ENCODE data around the gene CCDC85C. TPM values are rescaled to one million over a fixed set of nuclear protein-coding genes. Genes with fewer than 3 reads are reported as not detected.

The CCDC85C gene
- total RNA-seq, 1 donor, result 11.2 TPM

GRCh38 chr14:99600232-99600888, 3.6 kb downstream of the CCDC85C start:
- no peak overlapping the region for H3K4me3 ChIP-seq (ENCODE audit: low read depth, low read length)
- DNase-seq (ENCODE audit: low read depth), result no peak
- TF ChIP-seq CTCF (IDR thresholded peaks at IDR 0.05; ENCODE audit: insufficient read depth, low read depth, low read length), result no peak

- TF ChIP-seq CTCF (IDR thresholded peaks at IDR 0.05; ENCODE audit: insufficient read depth, low read depth, low read length), result no peak
Observed at GRCh38 chr14:99599393-99599792, 4.6 kb downstream of the CCDC85C start.

GRCh38 chr14:99598774-99599173, 5.2 kb downstream of the CCDC85C start:
- DNase-seq (ENCODE audit: low read depth), result no peak
- no peak overlapping the region for H3K4me3 ChIP-seq (ENCODE audit: low read depth, low read length)
- no peak for TF ChIP-seq CTCF (IDR thresholded peaks at IDR 0.05; ENCODE audit: insufficient read depth, low read depth, low read length)

More at GRCh38 chr14:99599393-99599792, 4.6 kb downstream of the CCDC85C start:
- H3K4me3 ChIP-seq (ENCODE audit: low read depth, low read length), result no peak overlapping the region
- no peak for DNase-seq (ENCODE audit: low read depth)

- peak; percentile 75 for DNase-seq (ENCODE audit: low read depth)
- TF ChIP-seq CTCF (IDR thresholded peaks at IDR 0.05; ENCODE audit: insufficient read depth, low read depth, low read length), result no peak
- H3K4me3 ChIP-seq (ENCODE audit: low read depth, low read length), result no peak overlapping the region
Observed at GRCh38 chr14:99597911-99598600, 6.0 kb downstream of the CCDC85C start.

GRCh38 chr14:99596772-99597171, 7.2 kb downstream of the CCDC85C start:
- DNase-seq (ENCODE audit: low read depth), result no peak
- no peak overlapping the region for H3K4me3 ChIP-seq (ENCODE audit: low read depth, low read length)

GRCh38 chr14:99596071-99596627, 7.9 kb downstream of the CCDC85C start:
- no peak for DNase-seq (ENCODE audit: low read depth)
- no peak overlapping the region for H3K4me3 ChIP-seq (ENCODE audit: low read depth, low read length)
- TF ChIP-seq CTCF (IDR thresholded peaks at IDR 0.05; ENCODE audit: insufficient read depth, low read depth, low read length), result no peak

More at GRCh38 chr14:99596772-99597171, 7.2 kb downstream of the CCDC85C start:
- no peak for TF ChIP-seq CTCF (IDR thresholded peaks at IDR 0.05; ENCODE audit: insufficient read depth, low read depth, low read length)
